ENCODE results near the gene TRPM4. TPM values are rescaled to one million over a fixed set of nuclear protein-coding genes. Genes with fewer than 3 reads are reported as not detected.

The TRPM4 gene
- total and polyA plus RNA-seq, 2 of the 8 experiments (the other 6 are each of a cell fraction or from before 2014, with no cell fraction given): 11.3 to 13.3 TPM

DNA sequence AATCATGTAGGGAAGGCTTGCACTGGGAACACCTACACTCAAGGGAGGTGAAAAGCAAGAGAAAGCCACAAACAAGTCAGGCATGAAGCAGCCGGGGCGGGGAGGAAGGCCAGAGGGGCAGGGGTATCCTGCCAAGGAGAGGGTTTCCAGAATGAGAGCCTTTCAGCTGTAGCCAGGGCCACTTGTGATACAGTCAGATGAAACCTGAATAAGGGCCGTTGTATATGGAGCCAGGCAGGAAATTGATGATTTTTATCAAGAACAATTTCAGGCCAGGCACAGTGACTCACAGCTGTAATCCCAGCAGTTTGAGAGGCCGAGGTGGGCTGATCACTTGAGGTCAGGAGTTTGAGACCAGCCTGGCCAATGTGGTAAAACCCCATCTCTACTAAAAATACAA, 4.4 kb downstream of the TRPM4 start:
- no peaks in the 10 kb centered on the region for H3K36me3 ChIP-seq (ENCODE audit: control insufficient read depth in 2 of 4, insufficient read depth in 4 of 4, low read length in 3 of 4)
- no peak overlapping the region for H2BK5ac ChIP-seq (ENCODE audit: low read depth, low read length)
- no peak overlapping the region for H3K4me2 ChIP-seq (ENCODE audit: insufficient read depth in 1 of 2, low read depth in 2 of 2, low read length in 2 of 2)
- H2BK120ac ChIP-seq (replicated peaks; ENCODE audit: low read depth, low read length): no peak overlapping the region
- TF ChIP-seq SP4 (IDR thresholded peaks at IDR 0.05; ENCODE audit: low read length) (no peak), JUND (IDR thresholded peaks at IDR 0.05; ENCODE audit: low read length) (no peak), BRCA1 (IDR thresholded peaks at IDR 0.05; ENCODE audit: low read depth, low read length) (no peak), POLR2A (IDR thresholded peaks at IDR 0.05; ENCODE audit: control extremely low read depth in 1 of 2, low read depth in 2 of 2, low read length in 2 of 2) (no peak), YY1 (IDR thresholded peaks at IDR 0.05; ENCODE audit: low read depth, low read length) (no peak), CTBP2 (IDR thresholded peaks at IDR 0.05; ENCODE audit: borderline replicate concordance, insufficient read depth, insufficient read length, low read length) (no peak), HDAC6 (IDR thresholded peaks at IDR 0.05; ENCODE audit: low read depth, low read length) (no peak), RFX5 (IDR thresholded peaks at IDR 0.05; ENCODE audit: borderline replicate concordance, low read depth, low read length) (no peak), TBP (IDR thresholded peaks at IDR 0.05; ENCODE audit: low read depth, low read length) (no peak), HDAC2 (IDR thresholded peaks at IDR 0.05; ENCODE audit: borderline replicate concordance in 1 of 2, low read depth in 2 of 2, low read length in 2 of 2) (no peak), RAD21 (IDR thresholded peaks at IDR 0.05 in 1 of 2, conservative IDR thresholded peaks at IDR 0.05 in 1 of 2; ENCODE audit: low read depth in 2 of 2, low read length in 2 of 2) (no peak), GTF2F1 (IDR thresholded peaks at IDR 0.05; ENCODE audit: borderline replicate concordance, low read depth, low read length) (no peak), SRF (IDR thresholded peaks at IDR 0.05; ENCODE audit: low read depth, low read length) (no peak)
- TF ChIP-seq, protein P1, sequence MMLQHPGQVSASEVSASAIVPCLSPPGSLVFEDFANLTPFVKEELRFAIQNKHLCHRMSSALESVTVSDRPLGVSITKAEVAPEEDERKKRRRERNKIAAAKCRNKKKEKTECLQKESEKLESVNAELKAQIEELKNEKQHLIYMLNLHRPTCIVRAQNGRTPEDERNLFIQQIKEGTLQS (IDR thresholded peaks at IDR 0.05; ENCODE audit: insufficient read depth, low read depth, low read length): no peak
- no peak overlapping the region for H2AK5ac ChIP-seq (ENCODE audit: low read depth, low read length)
- no peak overlapping the region for H4K5ac ChIP-seq (ENCODE audit: insufficient read length, low read depth, low read length)
- peaks cover 0 to 16% (median 9%) of the 10 kb centered on the region in 4 experiments; a peak in 6 of 7 replicates for H3K4me1 ChIP-seq (replicated peaks in 1 of 4; ENCODE audit: control insufficient read depth in 3 of 4, insufficient read depth in 4 of 4, low read length in 3 of 4)
- no peak overlapping the region for H3K56ac ChIP-seq (replicated peaks; ENCODE audit: insufficient read length, low read depth, low read length)
- no peak overlapping the region for H3K18ac ChIP-seq (ENCODE audit: extremely low read depth, low read length)
- FAIRE-seq: no peak
- H4K20me1 ChIP-seq (replicated peaks in 1 of 2; ENCODE audit: control insufficient read depth in 1 of 2, insufficient read depth in 2 of 2, low read length in 2 of 2): no peaks in the 10 kb centered on the region
- H3K23ac ChIP-seq (ENCODE audit: insufficient read length): no peak overlapping the region
- no peak overlapping the region for H3K14ac ChIP-seq (ENCODE audit: insufficient read length)
- no peaks in the 10 kb centered on the region for H3K9me3 ChIP-seq (ENCODE audit: insufficient read depth in 2 of 2, low read depth in 1 of 2, low read length in 1 of 2)
- H3K9ac ChIP-seq (replicated peaks in 1 of 4; ENCODE audit: extremely low read depth in 1 of 4, low read depth in 3 of 4, low read length in 3 of 4): no peak overlapping the region
- peaks cover 12% of the 10 kb centered on the region; the same call in 1 of the 2 replicates for H3K23me2 ChIP-seq (ENCODE audit: low read depth, low read length)
- H3K27ac ChIP-seq (ENCODE audit: low read depth, low read length): no peak overlapping the region
- no peaks in the 10 kb centered on the region for H3K79me2 ChIP-seq (ENCODE audit: control insufficient read depth in 1 of 2, insufficient read depth in 2 of 2, low read length in 2 of 2)
- 88% methylated on average over 4 of the region's 4 CpGs; no CpG with 5 or more reads in 1 of the 2 experiments for WGBS, 2 experiments (ENCODE audit: extremely low coverage in 1 of 2, insufficient coverage in 1 of 2, insufficient read length in 1 of 2, insufficient replicate concordance in 2 of 2, low coverage in 1 of 2, low lambda C conversion rate in 2 of 2, missing lambda C conversion rate in 1 of 2)
- POLR2A ChIA-PET (ENCODE audit: partially characterized antibody): interaction anchor here (0.7 to 1.2 kb wide), 3 partner anchors 12 to 73 kb away, joined by 3 read pairs; no protein-coding TSS in a partner anchor
- H3K4ac ChIP-seq (replicated peaks; ENCODE audit: insufficient read length, low read depth, low read length): no peak overlapping the region
- H3K4me3 ChIP-seq (ENCODE audit: extremely low read depth in 1 of 4, insufficient read depth in 2 of 4, low read depth in 3 of 4, low read length in 4 of 4): no peak overlapping the region
- CTCF ChIA-PET (ENCODE audit: partially characterized antibody): interaction anchor here (1.0 to 3.3 kb wide), 6 partner anchors 15 to 64 kb away, joined by 3 to 19 read pairs (median 4); partner anchors contain the start of gene LIN7B
- H4K91ac ChIP-seq (replicated peaks; ENCODE audit: insufficient read length, low read length): no peak overlapping the region
- H2BK20ac ChIP-seq (ENCODE audit: low read length): no peak overlapping the region
- H2BK15ac ChIP-seq (ENCODE audit: low read length): no peak overlapping the region
- H4K8ac ChIP-seq (ENCODE audit: extremely low read depth, insufficient read depth, low read length): no peak overlapping the region
- no peak overlapping the region for H2BK12ac ChIP-seq (ENCODE audit: low read depth, low read length)
- H3K27me3 ChIP-seq (replicated peaks in 1 of 4; ENCODE audit: control insufficient read depth in 3 of 4, extremely low read depth in 1 of 4, insufficient read depth in 3 of 4, low read length in 3 of 4): peaks cover 0 to 11% (median 8%) of the 10 kb centered on the region in 4 experiments; a peak in 4 of 7 replicates
- DNase-seq (ENCODE audit: low read depth in 1 of 2, low spot score in 2 of 2): no peak
- no peak overlapping the region for H2AFZ ChIP-seq (ENCODE audit: low read length)
- H3K79me1 ChIP-seq (ENCODE audit: low read depth, low read length): no peaks in the 10 kb centered on the region
